Cardiac muscle cell (in vitro differentiated cells and primary cell): Measurements from ENCODE around the gene KCNC1. TPM values are rescaled to one million over a fixed set of nuclear protein-coding genes. Genes with fewer than 3 reads are reported as not detected.

Experiments
- DNase-seq, 2 donors: peaks; one replicate each; pipeline versions ENCODE4 v3.0.0 to v3.0.0-alpha.2; 2010 to 2017; ENCODE audit warnings: low read depth in 1 of 2, low spot score in 1 of 2
- H3K27ac ChIP-seq: fragments of 200-600 bp; sonication (generic); 2 replicates; pipeline ENCODE4 v1.5.1; 2016
- H3K27me3 ChIP-seq: fragments of 200-600 bp; sonication (generic); 2 replicates; pipeline ENCODE4 v1.6.0; 2016; ENCODE audit warnings: control low read depth
- H3K36me3 ChIP-seq: fragments of 200-600 bp; sonication (generic); 2 replicates; pipeline ENCODE4 v1.5.1; 2016; ENCODE audit warnings: control low read depth
- H3K4me1 ChIP-seq: fragments of 200-600 bp; sonication (generic); 2 replicates; pipeline ENCODE4 v1.8.1; 2017; ENCODE audit warnings: low read depth, mild to moderate bottlenecking, mixed run types
- H3K4me3 ChIP-seq: fragments of 200-600 bp; sonication (generic); 2 replicates; pipeline ENCODE4 v1.5.1; 2016; ENCODE audit warnings: mild to moderate bottlenecking
- H3K9me3 ChIP-seq: fragments of 200-600 bp; sonication (generic); 2 replicates; pipeline ENCODE4 v1.5.1; 2017; ENCODE audit warnings: low read depth, mild to moderate bottlenecking, control low read depth
- CTCF ChIP-seq: IDR thresholded peaks from 2 replicates; pipeline ENCODE4 v1.5.1; 2012; ENCODE audit warnings: low read depth, mild to moderate bottlenecking, low read length
- polyA plus RNA-seq: library from polyadenylated mRNA; unstranded; fragments of >200 nt; fragmentation: Nextera tagmentation; extraction: Ambion mirVana; gene quantifications from 2 replicates; pipeline ENCODE4 v1.2.1, GENCODE V29; 2016
- total RNA-seq: library from RNA; depleted of rRNA; stranded (reverse); fragments of >200 nt; gene quantifications from 2 replicates; pipeline ENCODE4 v1.2.3, GENCODE V29; 2016

The KCNC1 gene
- 0.04 TPM in 1 of 2 replicates, not detected in the other for total RNA-seq
- polyA plus RNA-seq: 0.46 and 0.49 TPM in 2 replicates

GRCh38 chr11:17734418-17734911 is at the start of gene KCNC1:
KCNC1 (plus strand) TSS chr11:17734781; CDS start chr11:17736003, 1,222 bp downstream.
- Histone ChIP-seq H3K27me3 (peaks cover 60% of the 10 kb centered on the region), H3K4me1 (peaks cover 5% of the 10 kb centered on the region), H3K27ac (no peak within 1 kb of the TSS), H3K4me3 (peak within 1 kb of the TSS; percentile 37), H3K9me3 (no peaks in the 10 kb centered on the region), H3K36me3 (no peaks in the 10 kb centered on the region)
- DNase-seq: peak; percentile 55 to 82
- no peak for TF ChIP-seq CTCF

- Histone ChIP-seq H3K9me3 (no peaks in the 10 kb centered on the region), H3K36me3 (no peaks in the 10 kb centered on the region), H3K4me3 (no peak overlapping the region), H3K27ac (no peak overlapping the region), H3K27me3 (peaks cover 36% of the 10 kb centered on the region), H3K4me1 (no peaks in the 10 kb centered on the region)
- DNase-seq: no peak
- no peak for TF ChIP-seq CTCF
Measured at GRCh38 chr11:17686231-17686980, 48.2 kb upstream of the KCNC1 start.

GRCh38 chr11:17687946-17688670 is 46.5 kb upstream of the KCNC1 start:
- no peak for DNase-seq
- no peak overlapping the region for H3K4me3 ChIP-seq
- no peaks in the 10 kb centered on the region for H3K9me3 ChIP-seq
- no peak overlapping the region for H3K27ac ChIP-seq
- H3K36me3 ChIP-seq: no peaks in the 10 kb centered on the region
- no peaks in the 10 kb centered on the region for H3K4me1 ChIP-seq
- TF ChIP-seq CTCF: no peak
- peaks cover 42% of the 10 kb centered on the region for H3K27me3 ChIP-seq

GRCh38 chr11:17691550-17691949 is 43.0 kb upstream of the KCNC1 start:
- Histone ChIP-seq H3K9me3 (no peaks in the 10 kb centered on the region), H3K4me1 (no peaks in the 10 kb centered on the region), H3K27ac (no peak overlapping the region), H3K4me3 (no peak overlapping the region), H3K36me3 (no peaks in the 10 kb centered on the region), H3K27me3 (peaks cover 76% of the 10 kb centered on the region)
- TF ChIP-seq CTCF: no peak
- no peak for DNase-seq

GRCh38 chr11:17691976-17692375 is 42.6 kb upstream of the KCNC1 start:
- Histone ChIP-seq H3K36me3 (no peaks in the 10 kb centered on the region), H3K4me3 (no peak overlapping the region), H3K27me3 (peaks cover 81% of the 10 kb centered on the region), H3K27ac (no peak overlapping the region), H3K4me1 (no peaks in the 10 kb centered on the region), H3K9me3 (no peaks in the 10 kb centered on the region)
- no peak for DNase-seq
- TF ChIP-seq CTCF: no peak
